Measurements from ENCODE around the gene PRR4. TPM values are rescaled to one million over a fixed set of nuclear protein-coding genes. Genes with fewer than 3 reads are reported as not detected.

Gene PRR4
- total RNA-seq, 1 donor from 2014 or later: 0.13 TPM

DNA sequence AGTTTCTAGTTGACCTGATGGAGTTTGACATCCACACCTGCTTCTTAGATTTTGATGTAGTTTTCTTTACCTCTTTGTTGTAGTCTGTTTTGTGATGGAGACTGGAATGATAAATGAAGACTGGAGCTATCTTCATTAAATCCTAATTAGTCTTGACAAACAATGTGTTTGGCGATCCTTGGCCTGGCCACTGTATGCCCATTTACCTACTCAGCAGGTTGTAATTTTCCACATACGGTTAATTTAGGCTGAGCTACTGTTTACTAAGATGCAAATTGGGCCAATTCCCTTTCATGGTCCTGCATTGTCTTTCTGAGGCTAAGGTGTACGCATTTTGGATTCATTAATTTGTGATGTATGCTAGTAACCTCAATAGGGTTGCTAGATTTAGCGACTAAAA lies 46.7 kb downstream of the PRR4 start, which contains the start of gene TAS2R7:
TAS2R7 (minus strand) TSS at position 41 of the 400 bp plus-strand sequence. CDS start 57 bp downstream, outside the sequence.
- no peak for DNase-seq (ENCODE audit: low read depth in 2 of 2)

DNA sequence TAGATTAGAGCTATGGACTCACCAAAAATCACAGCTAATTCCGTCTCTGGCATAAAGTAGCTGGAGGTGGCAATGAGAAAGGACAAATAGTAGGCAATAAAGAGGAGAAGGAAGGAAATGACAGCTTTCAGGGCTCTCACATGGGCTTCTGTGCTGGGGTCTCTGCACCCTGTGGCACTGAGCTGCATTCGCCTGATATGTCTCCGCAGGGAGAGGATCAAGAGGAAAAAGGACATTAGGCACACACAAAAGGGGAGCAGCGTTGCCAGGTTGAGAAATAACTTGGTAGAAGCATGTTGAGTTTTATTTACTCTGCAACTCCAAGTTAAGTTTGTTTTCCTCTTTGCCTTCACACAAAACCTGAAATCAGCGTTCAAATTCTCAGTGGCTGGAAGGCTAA lies 47.5 kb downstream of the PRR4 start:
- no peak for DNase-seq (ENCODE audit: low read depth in 2 of 2)

Other genes with a start within 250 kb of the PRR4 start
- 8.7 and 11.3 TPM in 2 replicates for gene MAGOHB, start 235.9 kb downstream of the PRR4 start, total RNA-seq
- gene STYK1, start 175.4 kb downstream of the PRR4 start, total RNA-seq: 3.2 and 6.7 TPM in 2 replicates
- gene YBX3, start 126.2 kb downstream of the PRR4 start, total RNA-seq: 122 and 127 TPM in 2 replicates
- gene TAS2R7, start 46.8 kb downstream of the PRR4 start, total RNA-seq: under 0.01 TPM in 1 of 2 replicates, not detected in the other
- gene TAS2R8, start 42.2 kb downstream of the PRR4 start, total RNA-seq: not detected in 2 replicates
- not detected in 2 replicates for gene TAS2R9, start 39.3 kb downstream of the PRR4 start, total RNA-seq
- 0.13 and 0.51 TPM in 2 replicates for gene TAS2R10, start 23.1 kb downstream of the PRR4 start, total RNA-seq
- gene PRH1, start 34.8 kb upstream of the PRR4 start, total RNA-seq: 6.5 and 10.5 TPM in 2 replicates
- gene TAS2R13, start 60.1 kb upstream of the PRR4 start, total RNA-seq: 0.39 and 0.63 TPM in 2 replicates
- gene PRH2, start 79.8 kb upstream of the PRR4 start, total RNA-seq: not detected in 2 replicates
- gene TAS2R14, start 89.8 kb upstream of the PRR4 start, total RNA-seq: 0.90 and 1.0 TPM in 2 replicates
- 1.2 and 1.8 TPM in 2 replicates for gene TAS2R50, start 137.4 kb upstream of the PRR4 start, total RNA-seq
- gene TAS2R20, start 148.8 kb upstream of the PRR4 start, total RNA-seq: 1.3 and 2.3 TPM in 2 replicates
- gene TAS2R19, start 173.1 kb upstream of the PRR4 start, total RNA-seq: 1.7 and 3.4 TPM in 2 replicates
- gene TAS2R31, start 181.9 kb upstream of the PRR4 start, total RNA-seq: 1.2 and 2.3 TPM in 2 replicates
- gene TAS2R46, start 212.8 kb upstream of the PRR4 start, total RNA-seq: 1.0 and 1.4 TPM in 2 replicates
- gene TAS2R43, start 242.8 kb upstream of the PRR4 start, total RNA-seq: 0.26 and 1.6 TPM in 2 replicates

Data from dermis microvascular lymphatic vessel endothelial cell (primary cell).